Neuron (in vitro differentiated cells): ENCODE measurements around the gene XYLT1.

Experiments used
- H2AFZ ChIP-seq: one replicate; pipeline ENCODE4 v1.6.1; 2013; ENCODE audit warnings: low read depth, mild to moderate bottlenecking, inconsistent platforms, low read length, moderate library complexity
- H3K27me3 ChIP-seq: one replicate; pipeline ENCODE4 v1.6.1; 2013; ENCODE audit warnings: low read length; ENCODE audit not compliant: insufficient read depth
- H3K36me3 ChIP-seq: one replicate; pipeline ENCODE4 v1.6.1; 2013; ENCODE audit warnings: low read length; ENCODE audit not compliant: insufficient read depth
- H3K4me1 ChIP-seq: one replicate; pipeline ENCODE4 v1.6.1; 2013; ENCODE audit warnings: low read length; ENCODE audit not compliant: insufficient read depth
- H3K4me3 ChIP-seq: 2 replicates; pipeline ENCODE4 v1.5.1; 2013; ENCODE audit warnings: mild to moderate bottlenecking, low read length, moderate library complexity
- H3K9me3 ChIP-seq: one replicate; pipeline ENCODE4 v1.6.1; 2013; ENCODE audit warnings: low read length

The XYLT1 gene

DNA sequence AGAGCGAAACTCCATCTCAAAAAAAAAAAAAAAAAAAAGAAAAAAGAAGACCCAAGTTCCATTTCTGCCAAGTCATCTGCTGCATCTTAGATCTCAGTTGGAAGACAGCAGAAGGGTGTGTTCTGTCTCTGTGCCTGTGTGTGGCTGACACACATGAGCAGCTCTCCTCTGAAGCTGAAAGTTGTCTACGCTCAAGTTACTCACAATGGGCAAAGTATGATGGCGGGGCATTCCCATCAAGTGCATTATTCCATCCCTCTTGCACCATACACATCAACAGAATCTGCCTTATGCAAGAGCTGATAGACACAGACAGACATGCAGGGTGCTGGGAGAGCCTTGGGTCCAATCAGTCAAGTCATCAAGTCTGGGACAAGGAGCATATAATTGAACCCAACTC lies 402.2 kb downstream of the XYLT1 start:
- Histone ChIP-seq H3K9me3 (peaks cover 2% of the 10 kb centered on the region), H3K27me3 (no peaks in the 10 kb centered on the region), H3K4me1 (peaks cover 11% of the 10 kb centered on the region), H2AFZ (no peak overlapping the region), H3K4me3 (no peak overlapping the region), H3K36me3 (no peaks in the 10 kb centered on the region)

DNA sequence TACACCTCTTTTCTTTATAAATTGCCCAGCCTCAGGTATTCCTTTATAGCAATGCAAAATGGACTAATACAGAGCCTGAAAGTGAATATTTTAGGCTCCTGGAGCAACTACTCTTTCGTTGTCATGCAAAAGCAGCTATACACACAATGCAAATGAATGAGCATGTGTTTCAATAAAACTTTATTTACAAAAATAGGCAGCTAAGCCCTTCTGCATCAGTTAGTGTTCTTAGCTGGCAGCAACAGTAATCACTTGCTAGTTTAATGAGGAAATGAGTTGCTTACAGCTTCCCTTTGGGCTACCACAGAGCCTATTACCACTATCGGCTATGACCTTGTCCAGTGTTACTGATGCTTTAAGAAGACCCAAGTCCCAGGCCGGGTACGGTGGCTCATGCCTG lies 402.9 kb downstream of the XYLT1 start:
- H3K4me1 ChIP-seq = peaks cover 17% of the 10 kb centered on the region
- no peaks in the 10 kb centered on the region for H3K27me3 ChIP-seq
- no peak overlapping the region for H3K4me3 ChIP-seq
- H2AFZ ChIP-seq = no peak overlapping the region
- peaks cover 2% of the 10 kb centered on the region for H3K9me3 ChIP-seq
- no peaks in the 10 kb centered on the region for H3K36me3 ChIP-seq

DNA sequence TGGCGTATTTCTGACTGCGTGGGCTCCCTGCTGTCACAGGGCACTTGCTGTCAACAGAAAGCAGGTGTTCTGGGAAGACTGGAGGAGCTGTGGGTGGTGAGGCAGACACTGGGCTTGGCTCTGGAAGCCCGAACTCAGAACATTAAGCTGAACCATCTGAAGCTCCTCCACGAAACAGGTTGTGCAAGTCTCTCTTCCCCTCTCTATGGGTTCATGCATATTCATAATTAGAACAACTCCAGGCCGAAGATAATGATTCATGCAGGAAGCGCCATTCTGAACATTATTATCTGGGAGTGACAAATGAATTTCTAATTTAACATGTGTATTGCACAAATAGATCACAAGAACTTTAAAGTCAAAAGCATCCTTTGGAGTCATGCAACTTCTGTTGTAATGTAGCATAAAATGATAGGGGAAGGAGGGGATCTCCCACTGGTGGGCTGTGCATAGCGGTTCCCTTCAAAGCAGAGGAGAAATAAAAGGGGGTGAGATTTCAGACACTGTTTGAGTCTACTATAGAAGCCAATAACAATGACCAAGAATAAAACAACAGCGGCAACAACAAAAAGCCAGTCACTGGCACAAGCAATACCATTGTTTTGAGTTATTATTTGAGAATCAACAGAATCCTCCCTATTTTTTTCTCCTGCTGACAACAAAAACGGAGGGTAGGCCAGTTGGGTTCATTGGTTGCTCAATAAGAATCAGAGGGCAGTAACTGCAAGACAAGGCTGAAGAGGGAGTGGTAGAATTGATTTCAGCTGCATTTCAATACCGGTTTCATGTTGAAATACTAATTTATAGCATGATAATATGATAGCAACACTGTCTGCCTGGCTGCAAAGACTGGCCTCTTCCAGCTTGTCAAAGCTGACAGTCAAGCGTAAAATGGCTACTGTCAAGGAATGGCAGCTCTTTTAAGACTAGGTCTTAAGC lies 407.3 kb downstream of the XYLT1 start:
- no peaks in the 10 kb centered on the region for H3K36me3 ChIP-seq

DNA sequence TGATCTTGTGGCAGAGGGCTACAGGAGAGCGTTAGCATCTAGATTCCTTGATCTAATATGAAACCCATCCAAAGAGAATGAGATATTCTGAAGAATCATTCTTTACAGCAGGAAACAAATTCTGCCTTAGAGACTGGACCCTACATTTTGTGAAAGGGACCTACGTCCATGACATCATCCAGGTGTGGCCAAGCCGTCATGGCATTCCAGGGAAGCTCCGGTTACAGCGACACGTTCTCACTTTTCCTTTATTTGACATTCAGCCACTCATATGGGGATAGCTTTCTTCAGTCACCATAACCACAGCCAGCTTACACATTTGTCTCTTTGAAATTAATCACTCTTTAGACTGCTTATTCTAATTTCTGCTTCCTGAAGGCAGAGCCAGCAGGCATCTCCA lies 408.1 kb downstream of the XYLT1 start:
- no peak overlapping the region for H3K4me3 ChIP-seq
- H3K9me3 ChIP-seq = peaks cover 5% of the 10 kb centered on the region
- no peaks in the 10 kb centered on the region for H3K27me3 ChIP-seq
- peaks cover 14% of the 10 kb centered on the region for H3K4me1 ChIP-seq
- H3K36me3 ChIP-seq = no peaks in the 10 kb centered on the region
- no peak overlapping the region for H2AFZ ChIP-seq

More for the DNA sequence above, 407.3 kb downstream of the XYLT1 start:
- Histone ChIP-seq H3K4me3 (peak overlapping the region; percentile 4), H3K9me3 (peaks cover 5% of the 10 kb centered on the region), H3K27me3 (no peaks in the 10 kb centered on the region), H2AFZ (peak overlapping the region; percentile 3), H3K4me1 (peaks cover 14% of the 10 kb centered on the region)

DNA sequence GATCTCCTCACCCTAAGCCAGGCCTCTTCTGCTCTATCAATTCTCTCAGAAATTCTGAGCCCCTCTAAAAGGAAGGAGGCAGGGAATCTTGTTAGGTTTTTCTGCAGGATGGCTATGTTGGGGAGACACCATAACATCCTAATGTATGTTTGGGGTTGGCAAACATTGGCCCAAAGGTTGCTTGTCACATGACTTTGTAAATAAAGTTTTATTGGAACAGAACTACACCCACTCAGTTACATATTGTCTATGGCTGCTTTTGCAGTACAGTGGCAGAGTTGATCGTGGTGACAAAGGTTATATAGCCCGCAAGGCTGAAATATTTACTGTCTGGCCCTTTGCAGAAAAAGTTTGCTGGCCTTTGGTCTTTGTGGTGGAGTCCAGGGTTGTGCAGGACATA lies 409.4 kb downstream of the XYLT1 start:
- peaks cover 5% of the 10 kb centered on the region for H3K9me3 ChIP-seq
- H3K36me3 ChIP-seq = no peaks in the 10 kb centered on the region
- H3K4me1 ChIP-seq = peaks cover 14% of the 10 kb centered on the region
- no peaks in the 10 kb centered on the region for H3K27me3 ChIP-seq
- no peak overlapping the region for H3K4me3 ChIP-seq
- no peak overlapping the region for H2AFZ ChIP-seq

DNA sequence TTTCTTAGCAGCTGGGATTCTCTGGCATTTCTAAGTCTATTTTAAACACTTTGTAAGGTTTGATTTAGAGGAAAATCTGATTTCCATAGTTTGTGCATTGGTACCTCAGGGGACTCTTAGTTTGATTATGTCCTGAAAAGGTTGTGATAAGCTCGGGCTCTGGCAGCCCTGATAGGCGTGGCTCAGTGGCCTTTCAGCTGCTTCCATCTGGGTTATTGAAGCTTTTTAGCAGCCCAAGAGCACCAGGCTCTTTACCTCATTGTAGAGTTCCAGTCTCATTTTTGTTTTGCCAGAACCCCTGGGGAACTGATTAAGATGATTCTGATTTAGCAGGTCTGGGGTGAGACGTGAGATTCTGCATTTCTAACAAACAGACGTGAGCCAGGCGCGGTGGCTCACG lies 412.3 kb downstream of the XYLT1 start:
- Histone ChIP-seq H3K4me1 (peaks cover 9% of the 10 kb centered on the region), H3K4me3 (no peak overlapping the region), H3K27me3 (no peaks in the 10 kb centered on the region), H3K36me3 (no peaks in the 10 kb centered on the region), H3K9me3 (peaks cover 3% of the 10 kb centered on the region), H2AFZ (no peak overlapping the region)

DNA sequence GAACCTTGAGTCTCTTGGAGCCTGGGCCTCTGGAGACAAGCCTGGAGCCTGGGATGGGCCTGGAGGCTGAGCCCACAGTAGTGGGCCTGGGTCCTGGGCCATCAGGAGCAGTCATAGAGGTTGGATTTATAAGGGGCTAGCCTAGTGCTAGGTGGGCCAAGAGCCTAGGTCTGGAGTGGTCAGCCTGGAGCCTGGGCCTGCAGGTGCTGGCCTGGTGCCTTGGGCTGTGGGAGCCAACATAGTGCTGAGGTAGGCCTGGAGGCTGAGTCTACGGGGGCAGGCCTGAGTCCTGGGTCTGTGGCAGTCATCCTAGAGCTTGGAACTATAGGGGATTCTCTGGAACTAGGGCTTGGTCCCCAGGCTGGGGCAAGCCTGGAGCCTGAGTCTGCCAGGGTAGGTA lies 414.1 kb downstream of the XYLT1 start:
- Histone ChIP-seq H3K9me3 (peaks cover 5% of the 10 kb centered on the region), H3K4me1 (no peaks in the 10 kb centered on the region), H2AFZ (no peak overlapping the region)

DNA sequence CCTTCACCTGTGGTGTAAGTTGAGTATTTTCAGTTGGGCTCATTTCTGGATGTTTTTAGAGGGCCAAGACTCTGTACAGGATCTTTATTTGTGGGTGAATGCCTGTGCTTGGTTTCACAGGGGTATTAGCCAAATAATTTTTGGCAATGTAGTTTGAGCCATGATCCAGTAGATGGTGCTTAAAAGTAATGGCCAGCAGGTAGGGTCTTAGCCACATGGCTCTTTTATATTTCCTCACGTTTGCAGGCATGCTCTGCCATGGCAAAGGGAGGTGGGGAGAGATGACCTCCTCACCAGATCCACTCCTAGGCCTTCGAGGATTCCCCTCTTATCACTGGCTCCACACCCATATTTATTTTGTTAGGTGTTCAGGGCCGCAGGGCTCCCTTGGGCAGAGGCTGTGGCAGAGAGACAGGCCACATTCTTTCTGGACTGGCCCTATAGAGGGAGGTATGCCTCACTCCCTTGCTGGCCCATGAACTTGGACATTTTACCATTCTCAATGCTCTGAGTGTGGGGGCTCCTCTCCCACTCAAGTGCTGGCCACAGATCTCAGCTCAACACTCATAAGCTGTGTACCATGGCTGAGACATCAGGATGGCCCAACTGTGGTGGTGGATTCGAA lies 417.1 kb downstream of the XYLT1 start:
- no peaks in the 10 kb centered on the region for H3K36me3 ChIP-seq
- no peaks in the 10 kb centered on the region for H3K27me3 ChIP-seq
- peaks cover 5% of the 10 kb centered on the region for H3K9me3 ChIP-seq
- no peaks in the 10 kb centered on the region for H3K4me1 ChIP-seq
- no peak overlapping the region for H3K4me3 ChIP-seq
- no peak overlapping the region for H2AFZ ChIP-seq

More for the DNA sequence above, 414.1 kb downstream of the XYLT1 start:
- Histone ChIP-seq H3K27me3 (no peaks in the 10 kb centered on the region), H3K4me3 (no peak overlapping the region), H3K36me3 (no peaks in the 10 kb centered on the region)
